AML-193 (cell line): ENCODE data around the gene ZNF263.

Experiments
- DNase-seq, 2 experiments: peaks; one replicate each; lab custom pipeline; 2025; lab: John Stamatoyannopoulos, UW

Gene ZNF263

DNA sequence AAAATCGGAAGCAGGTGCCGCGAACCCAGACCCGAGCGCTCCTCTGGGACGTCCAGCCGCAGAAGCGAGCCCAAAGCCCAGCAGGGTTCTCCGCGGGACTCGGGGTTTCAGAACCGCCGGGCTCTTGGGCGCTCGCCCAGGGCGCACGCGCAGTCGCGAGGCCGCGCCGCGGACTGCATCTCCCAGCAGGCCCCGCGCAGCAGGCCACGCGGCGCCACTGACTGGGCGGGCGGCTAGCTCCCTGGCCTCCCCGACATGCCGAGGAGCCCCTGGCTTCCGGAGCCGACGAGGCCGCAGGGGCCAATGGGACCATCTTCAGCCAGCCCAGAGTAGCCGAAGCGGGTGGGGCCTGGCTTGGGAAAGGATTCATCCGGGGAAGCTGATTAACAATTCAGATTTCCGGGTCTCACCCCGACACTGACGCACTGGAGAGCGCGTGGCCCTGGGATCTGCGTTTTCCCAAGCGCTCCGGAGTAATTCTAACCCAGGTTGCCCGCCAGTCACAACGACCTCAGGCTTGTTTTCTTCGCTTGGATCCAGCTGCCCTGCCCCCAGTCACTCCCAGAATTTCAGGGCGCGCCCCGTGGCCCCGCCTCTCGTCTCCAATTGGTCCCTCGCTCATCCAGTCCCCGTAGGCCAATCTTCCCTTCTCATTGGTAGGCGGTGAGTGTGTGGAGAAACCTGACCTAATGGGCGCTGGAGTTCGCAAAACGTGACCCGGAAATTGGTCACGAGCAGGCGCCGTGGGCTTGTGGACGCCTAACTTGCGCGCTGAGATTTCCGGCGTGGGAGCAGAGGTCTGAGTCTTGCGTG is at the start of gene ZNF263:
Gene ZNF263, plus strand, starts transcription at position 762 of the 813 bp plus-strand sequence. CDS start 328 bp downstream, outside the sequence.
- peak; percentile 95 to 96 for DNase-seq

- DNase-seq = peak in 1 of 2 experiments; percentile 45
Observed at GRCh38 chr16:3234543-3234856, 48.8 kb upstream of the ZNF263 start.

- peak; percentile 87 to 88 for DNase-seq
Observed at GRCh38 chr16:3234857-3235561, 48.3 kb upstream of the ZNF263 start, which contains the start of gene ZNF200. TSS of gene ZNF200 (minus strand) at chr16:3235158. CDS start at chr16:3233755, 1,403 bp downstream.

DNA sequence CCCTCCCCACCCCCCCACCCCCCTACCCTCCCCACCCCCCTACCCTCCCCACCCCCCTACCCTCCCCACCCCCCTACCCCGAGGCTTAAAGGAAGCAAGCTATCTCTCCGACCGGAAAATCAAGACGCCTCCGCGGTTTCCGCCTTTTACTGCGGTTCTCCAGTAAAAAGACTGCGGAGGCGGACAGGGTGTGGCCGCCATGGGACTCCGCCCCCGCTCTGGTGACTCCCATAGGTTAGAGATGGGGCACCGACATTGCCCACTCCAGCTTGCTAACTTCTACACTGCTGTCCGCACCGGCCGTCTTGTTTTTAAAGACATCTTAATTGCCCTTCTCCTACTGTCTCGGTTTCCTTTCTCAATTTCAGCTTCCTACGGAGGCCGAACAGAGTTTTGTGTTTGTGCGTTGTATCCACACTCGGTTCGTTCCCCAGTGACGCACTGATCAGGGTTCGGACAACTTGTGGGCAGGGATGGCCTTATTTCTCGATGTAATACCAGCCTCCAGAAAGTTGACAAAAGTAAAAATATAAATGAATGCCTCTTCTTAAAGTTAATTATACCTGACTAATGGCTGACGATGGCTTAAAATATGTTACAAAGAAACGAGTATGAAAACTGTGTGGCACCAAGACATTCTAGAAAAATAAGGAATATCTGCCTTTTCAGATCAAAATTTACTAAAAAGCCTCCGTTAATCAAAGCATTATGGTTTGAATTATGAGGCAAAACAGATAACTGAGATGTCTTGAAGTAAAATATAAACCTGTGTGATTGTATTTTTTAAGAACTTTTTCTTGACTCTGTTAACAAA is 47.2 kb upstream of the ZNF263 start:
- no peak for DNase-seq

GRCh38 chr16:3241761-3242160 is 41.5 kb upstream of the ZNF263 start:
- DNase-seq = no peak

DNA sequence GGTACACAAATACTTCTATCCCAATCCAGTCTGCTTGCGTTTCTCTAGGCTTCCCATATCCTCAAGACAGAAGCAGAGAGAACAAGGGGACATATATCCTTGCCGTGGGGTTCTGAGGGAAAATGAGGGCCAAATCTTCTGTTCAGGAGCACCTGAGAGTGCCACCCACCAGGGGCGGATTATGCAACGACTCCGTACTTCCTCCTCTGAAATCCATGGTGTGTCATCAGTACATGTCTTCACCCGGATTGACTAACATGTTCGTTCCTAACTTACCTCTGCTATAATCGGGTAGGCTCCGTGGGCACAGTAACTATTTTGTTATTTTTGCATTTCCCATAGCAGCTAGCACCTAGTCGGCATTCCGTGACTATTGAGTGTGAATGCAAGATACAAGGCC is 40.6 kb upstream of the ZNF263 start:
- no peak for DNase-seq

DNA sequence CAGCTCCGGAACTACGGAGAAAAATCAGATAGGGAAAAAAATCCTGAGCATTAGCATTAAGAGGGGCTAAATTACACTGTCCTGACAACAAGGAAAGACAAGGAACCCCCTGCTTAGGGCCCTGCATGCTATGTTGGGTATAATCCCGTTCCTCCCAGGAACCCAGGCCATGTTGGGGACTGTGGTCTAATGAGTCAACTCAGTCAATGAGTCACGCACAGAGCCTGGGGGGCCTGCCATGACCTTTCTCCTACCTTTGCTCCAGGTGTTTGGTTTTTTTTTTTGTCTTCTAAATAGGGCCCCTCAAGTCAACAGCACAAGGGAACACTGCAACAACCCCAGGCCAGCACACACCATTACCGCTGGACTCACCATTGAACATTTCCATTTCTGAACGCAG is 39.4 kb upstream of the ZNF263 start:
- no peak for DNase-seq

DNA sequence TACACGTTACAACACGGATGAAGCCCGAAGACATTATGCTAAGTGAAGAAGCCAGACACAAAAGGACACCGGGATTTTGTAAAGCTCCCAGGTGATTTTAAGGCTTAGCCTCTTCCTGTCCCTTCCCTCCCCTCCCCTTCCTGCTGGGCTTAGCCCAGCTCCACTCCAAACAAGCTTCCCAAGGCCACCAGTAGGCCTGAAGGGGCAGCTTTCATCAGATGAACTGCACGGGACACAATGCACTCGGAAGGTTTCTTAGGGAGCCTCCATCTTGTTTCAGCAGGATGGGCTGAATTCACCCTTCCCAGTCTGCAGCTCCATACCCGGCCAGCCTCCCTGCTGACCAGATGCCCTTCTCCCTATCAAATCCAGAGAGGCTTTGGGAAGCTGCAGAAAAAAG is 37.3 kb upstream of the ZNF263 start:
- no peak for DNase-seq

DNA sequence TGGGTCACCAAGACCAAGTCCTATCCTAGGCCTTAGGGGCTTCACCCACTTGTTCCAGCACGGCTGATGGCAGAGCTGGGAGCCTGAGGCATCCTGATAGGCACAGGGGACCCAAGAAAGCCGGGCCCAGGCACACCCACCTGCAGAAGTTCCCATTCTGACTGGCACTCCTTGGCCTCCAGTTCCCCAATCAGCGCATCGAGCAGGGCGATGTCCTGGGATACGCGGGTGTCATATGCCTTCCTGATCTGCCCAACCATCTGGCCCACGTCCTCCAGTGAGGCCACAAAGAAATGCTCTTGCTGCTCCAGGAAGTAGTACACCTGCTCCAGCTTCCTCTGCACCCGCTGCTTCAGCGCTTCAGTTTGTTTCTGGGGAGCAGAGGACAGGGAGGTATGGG is 36.4 kb upstream of the ZNF263 start:
- no peak for DNase-seq

DNA sequence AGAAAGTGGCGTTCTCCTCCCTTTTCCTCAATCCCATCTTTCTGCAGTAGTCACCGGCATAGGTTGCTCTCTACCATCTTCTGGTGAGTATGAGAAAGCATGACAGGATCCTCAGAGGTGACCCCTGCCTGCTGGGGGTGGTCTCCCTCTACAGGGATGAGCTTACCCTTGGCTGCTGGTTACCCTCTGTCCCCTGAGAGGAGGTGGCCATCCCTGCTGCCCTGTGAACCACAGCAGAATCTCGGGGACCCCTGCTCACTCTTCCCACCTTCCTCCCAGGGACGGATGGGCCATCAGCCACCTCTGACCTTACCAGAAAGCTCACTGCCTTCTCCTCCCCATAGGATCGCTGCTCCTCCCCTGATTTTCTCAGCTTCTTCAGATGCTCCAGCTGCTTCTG is 34.7 kb upstream of the ZNF263 start:
- no peak for DNase-seq

GRCh38 chr16:3249020-3249419 is 34.3 kb upstream of the ZNF263 start:
- DNase-seq = no peak

GRCh38 chr16:3249451-3249850 is 33.8 kb upstream of the ZNF263 start:
- no peak for DNase-seq

- DNase-seq = no peak
Observed at GRCh38 chr16:3252967-3253366, 30.3 kb upstream of the ZNF263 start.

DNA sequence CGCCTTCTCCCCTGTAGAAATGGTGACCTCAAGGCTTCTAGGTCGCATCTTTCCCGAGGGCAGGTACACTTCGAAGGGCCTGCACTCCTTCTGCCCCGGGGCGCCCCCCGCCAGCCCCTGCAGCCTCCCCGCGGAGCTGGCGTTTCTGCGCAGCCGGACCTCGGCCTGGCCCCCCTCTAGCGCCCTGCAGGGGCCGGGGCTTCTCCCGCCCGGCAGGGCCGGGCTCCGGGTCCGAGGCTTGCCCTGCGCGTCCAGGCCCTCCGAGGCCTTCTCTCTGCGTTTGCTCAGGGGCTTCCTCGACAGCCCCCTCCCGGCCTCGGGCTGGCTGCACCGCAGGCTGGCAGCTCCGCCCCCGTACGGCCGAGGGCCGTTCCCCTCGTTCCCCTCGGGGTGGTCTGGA is 29.0 kb upstream of the ZNF263 start:
- DNase-seq = no peak

DNA sequence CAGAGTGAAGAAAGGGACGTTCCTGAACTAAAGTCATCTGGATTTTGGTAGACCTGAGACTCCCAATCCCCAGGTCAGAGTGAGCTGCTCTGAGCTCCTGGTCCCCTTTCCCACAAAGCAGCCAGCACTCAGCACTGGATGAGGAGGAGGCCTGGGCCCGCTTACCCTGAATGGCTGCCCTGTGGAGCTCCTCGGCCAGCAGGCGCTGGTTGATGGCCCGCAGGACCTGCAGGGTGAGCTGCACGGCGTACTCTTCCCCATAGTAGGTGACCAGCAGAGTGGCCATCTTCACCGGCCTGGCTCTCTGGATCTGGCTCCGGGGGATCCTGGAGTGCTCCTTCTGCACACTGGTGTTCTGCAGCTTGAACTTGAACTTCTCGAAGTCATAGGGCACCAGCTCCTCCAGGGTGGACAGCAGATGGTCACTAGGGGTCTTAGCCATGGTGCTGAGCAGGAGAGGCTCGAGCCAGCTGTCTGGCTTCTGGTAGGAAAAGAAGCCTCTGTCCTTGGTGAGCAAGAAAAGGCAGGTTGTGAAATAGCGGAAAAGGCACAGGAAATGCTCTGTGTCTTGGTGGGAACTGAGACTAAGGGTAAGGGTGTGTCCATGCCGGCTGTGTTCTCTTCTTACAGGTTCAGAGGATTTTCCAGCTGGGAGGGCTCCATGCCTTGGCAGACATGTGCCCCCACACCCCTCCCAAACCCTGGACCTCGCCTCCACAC is 27.0 kb upstream of the ZNF263 start, which contains the start of gene MEFV:
Gene MEFV, minus strand, starts transcription at position 488 of the 720 bp plus-strand sequence. Its CDS starts 46 bp downstream, at position 442.
- DNase-seq = peak; percentile 58 to 69

GRCh38 chr16:3256866-3257465 is 26.3 kb upstream of the ZNF263 start:
- DNase-seq = no peak

DNA sequence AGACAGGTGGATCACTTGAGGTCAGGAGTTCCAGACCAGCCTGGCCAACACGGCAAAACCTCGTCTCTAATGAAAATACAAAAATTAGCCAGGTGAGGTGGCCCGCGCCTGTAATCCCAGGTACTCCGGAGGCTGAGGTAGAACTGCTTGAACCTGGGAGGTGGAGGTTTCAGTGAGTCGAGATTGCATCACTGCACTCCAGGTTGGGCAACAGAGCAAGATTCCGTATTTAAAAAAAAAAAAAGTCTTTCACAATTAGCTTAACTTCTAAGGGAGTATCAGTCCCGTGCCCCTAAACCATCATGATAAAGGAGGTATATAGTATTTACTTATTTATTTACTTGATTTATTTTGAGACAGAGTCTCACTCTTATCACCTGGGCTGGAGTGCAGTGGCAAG is 23.5 kb upstream of the ZNF263 start:
- DNase-seq = no peak

DNA sequence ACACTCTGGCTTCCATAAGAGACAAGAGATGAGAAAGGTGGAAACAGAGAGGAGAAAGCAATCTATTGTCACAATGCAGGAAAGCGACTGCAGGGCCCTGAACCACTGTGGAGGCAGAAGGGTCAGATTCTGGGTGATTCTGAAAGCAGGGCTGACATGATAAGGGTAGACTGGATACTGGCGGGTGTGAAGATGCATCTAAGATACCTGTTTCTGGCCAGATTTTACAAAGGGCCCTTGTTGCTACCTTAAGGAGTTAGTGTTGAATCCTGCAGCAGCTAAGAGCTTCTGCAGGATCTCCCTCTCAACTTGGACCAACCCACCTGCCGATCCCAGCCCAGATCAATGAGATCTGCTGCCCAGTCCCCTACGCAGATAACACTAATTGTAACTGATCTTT is 20.8 kb upstream of the ZNF263 start:
- no peak for DNase-seq

DNA sequence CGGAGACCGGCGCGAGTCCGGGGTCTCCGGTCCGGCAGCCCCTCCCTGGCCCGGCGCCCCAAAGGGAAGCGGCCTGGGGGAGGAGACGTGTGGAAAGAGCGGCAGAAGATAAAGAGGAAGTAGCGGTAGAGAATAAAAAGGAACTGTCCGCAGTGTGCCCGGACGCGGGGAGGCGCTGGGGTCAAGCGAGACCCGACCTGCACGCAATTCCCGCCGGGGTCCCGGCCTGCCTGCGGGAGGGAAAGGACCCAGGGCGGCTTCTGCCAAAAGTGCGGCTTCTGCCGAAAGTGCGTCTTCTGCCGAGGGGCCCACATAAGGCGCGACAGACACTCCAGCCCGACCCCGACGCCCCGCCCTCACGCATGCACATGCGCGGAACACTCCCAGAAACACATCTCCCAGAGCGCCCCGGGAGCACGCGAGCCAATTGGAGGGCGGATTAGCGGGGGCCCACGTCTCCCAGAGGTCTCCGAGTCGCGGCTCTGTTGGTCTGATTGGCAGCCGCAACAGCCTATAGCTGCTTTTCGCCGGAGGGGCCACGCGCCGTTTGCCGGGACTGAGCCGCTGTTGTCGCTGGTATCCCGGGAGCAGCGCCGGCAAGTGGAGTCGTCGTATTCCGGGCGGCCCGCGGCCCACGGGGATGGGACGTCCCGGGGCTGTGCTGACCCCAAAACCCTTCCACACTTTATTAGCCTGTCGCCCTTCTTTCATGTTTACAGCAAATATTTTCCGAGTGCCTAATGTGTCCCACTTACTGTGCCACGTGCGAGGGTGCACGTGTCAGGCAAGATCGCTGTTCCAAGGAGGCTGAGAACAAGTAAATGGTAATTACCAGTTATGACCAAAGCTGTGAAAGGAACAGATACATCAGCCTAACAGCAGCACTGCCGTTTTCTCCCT is 18.9 kb upstream of the ZNF263 start:
- peak; percentile 92 to 93 for DNase-seq

DNA sequence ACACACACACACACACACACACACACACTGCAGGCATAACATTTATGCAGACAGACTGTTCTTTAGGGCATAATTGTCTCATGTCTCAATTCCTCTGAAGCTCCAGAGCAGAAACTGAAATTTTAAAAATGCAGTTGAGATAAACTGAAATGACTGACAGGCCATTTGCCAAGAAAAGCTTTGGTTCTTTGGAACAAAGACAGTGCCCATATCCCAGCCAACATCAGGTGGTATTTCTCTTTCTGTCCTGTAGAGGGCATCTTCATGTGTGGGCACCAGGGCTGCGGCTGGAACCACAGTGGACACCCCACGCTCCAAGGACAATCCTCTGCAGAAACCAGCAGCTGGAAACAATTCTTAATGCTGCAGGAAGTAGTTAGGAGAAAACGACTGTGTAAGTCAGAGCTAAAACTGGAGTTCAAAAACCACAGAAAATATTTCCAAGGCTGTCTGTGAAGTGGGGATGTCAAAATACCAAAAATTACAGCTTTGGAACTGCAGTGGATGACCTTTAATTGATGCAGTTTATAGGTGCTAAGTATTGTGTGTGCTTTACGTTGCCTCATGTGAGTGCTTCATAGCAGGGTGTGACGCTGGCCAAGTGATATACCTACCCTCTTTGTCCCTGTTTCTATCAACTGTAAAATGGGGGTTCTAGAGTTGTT is 16.3 kb upstream of the ZNF263 start:
- peak; percentile 49 to 61 for DNase-seq
